Stimulated activated naive B cell treated with anti-CD40 and anti-IgM and Interleukin-4, amounts not matched to agents 10 μg/mL and 1 μg/mL and 100 μg/mL, for 72 hours (primary cell): ENCODE results near the gene ZNF175.

Experiments used
- ATAC-seq, 2 donors: fragments of 150-1000 bp; cut with Tn5 transposase; replicated peaks; 2 replicates each; pipeline ENCODE4 v1.10.0; 2021; ENCODE audit warnings: moderate library complexity in 1 of 2
- DNase-seq: peaks from one replicate; pipeline ENCODE4 v3.0.0; 2021
- H3K27ac Mint-ChIP-seq: one replicate; pipeline ENCODE4 v1.8.0; 2022; ENCODE audit warnings: mild to moderate bottlenecking, mixed read lengths
- H3K27me3 Mint-ChIP-seq, 2 donors: one replicate each; pipeline ENCODE4 v1.8.0; 2022; ENCODE audit warnings: mixed read lengths in 2 of 2
- H3K36me3 Mint-ChIP-seq, 2 donors: one replicate each; pipeline ENCODE4 v1.8.0; 2022; ENCODE audit warnings: mixed read lengths in 2 of 2, mild to moderate bottlenecking in 1 of 2
- H3K4me1 Mint-ChIP-seq, 2 donors: one replicate each; pipeline ENCODE4 v1.8.0; 2022; ENCODE audit warnings: mixed read lengths in 2 of 2, mild to moderate bottlenecking in 1 of 2
- H3K4me3 Mint-ChIP-seq, 2 donors: one replicate each; pipeline ENCODE4 v1.8.0; 2022; ENCODE audit warnings: mild to moderate bottlenecking in 2 of 2, mixed read lengths in 2 of 2, moderate library complexity in 1 of 2
- H3K9me3 Mint-ChIP-seq, 2 donors: one replicate each; pipeline ENCODE4 v1.8.0; 2022; ENCODE audit warnings: mixed read lengths in 2 of 2, mild to moderate bottlenecking in 1 of 2

Gene ZNF175

DNA sequence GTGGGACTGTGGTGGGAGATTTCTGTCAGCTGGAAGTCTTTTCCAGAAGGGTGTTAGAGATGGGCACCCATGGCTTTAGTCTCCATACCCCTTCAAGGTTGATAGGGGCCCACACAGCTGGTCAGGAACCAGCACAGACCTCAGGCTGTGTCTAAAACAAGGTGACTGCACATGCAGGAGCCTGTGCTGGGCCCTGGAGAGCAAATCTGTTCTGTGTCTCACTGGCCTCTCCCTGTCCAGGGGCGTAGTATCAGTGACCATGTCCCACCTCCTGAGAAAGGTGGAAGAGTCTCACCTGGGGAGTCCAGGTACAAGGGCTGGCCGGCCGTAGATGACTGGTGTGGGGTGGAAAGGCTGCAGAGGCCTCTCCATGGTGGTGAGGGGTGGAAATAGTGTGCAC lies 19.4 kb downstream of the ZNF175 start:
- Mint-ChIP-seq H3K36me3 (peaks cover 44 to 57% of the 10 kb centered on the region in 2 donors), H3K4me3 (no peak overlapping the region), H3K27me3 (no peaks in the 10 kb centered on the region), H3K9me3 (peaks cover 6 to 14% of the 10 kb centered on the region in 2 donors), H3K4me1 (peaks cover 21 to 42% of the 10 kb centered on the region in 2 donors), H3K27ac (no peak overlapping the region)
- DNase-seq: no peak
- ATAC-seq: no peak

GRCh38 chr19:51592521-51592920 lies 21.4 kb downstream of the ZNF175 start:
- Mint-ChIP-seq H3K4me3 (peak overlapping the region in 1 of 2 donors; percentile 5), H3K36me3 (peaks cover 24 to 36% of the 10 kb centered on the region in 2 donors), H3K27me3 (peaks cover 0 to 5% of the 10 kb centered on the region in 2 donors), H3K27ac (no peak overlapping the region), H3K4me1 (peaks cover 31 to 49% of the 10 kb centered on the region in 2 donors), H3K9me3 (peaks cover 4 to 7% of the 10 kb centered on the region in 2 donors)
- DNase-seq (no peak), ATAC-seq (no peak)

- peak overlapping the region; percentile 93 to 99 for H3K4me3 Mint-ChIP-seq
- peaks cover 0 to 2% of the 10 kb centered on the region in 2 donors for H3K9me3 Mint-ChIP-seq
- peaks cover 0 to 5% of the 10 kb centered on the region in 2 donors for H3K27me3 Mint-ChIP-seq
- ATAC-seq: no peak
- no peak for DNase-seq
- peaks cover 18 to 28% of the 10 kb centered on the region in 2 donors for H3K36me3 Mint-ChIP-seq
- peaks cover 31 to 53% of the 10 kb centered on the region in 2 donors for H3K4me1 Mint-ChIP-seq
- H3K27ac Mint-ChIP-seq: peak overlapping the region; percentile 92
These were observed 22.2 kb downstream of the ZNF175 start for GRCh38 chr19:51593138-51593890.

- peak; percentile 99 to 100 for ATAC-seq
- Mint-ChIP-seq H3K27ac (peak overlapping the region; percentile 92), H3K27me3 (peaks cover 0 to 5% of the 10 kb centered on the region in 2 donors), H3K4me3 (peak overlapping the region; percentile 93 to 99), H3K4me1 (peaks cover 31 to 57% of the 10 kb centered on the region in 2 donors), H3K36me3 (peaks cover 18 to 26% of the 10 kb centered on the region in 2 donors), H3K9me3 (peaks cover 0 to 2% of the 10 kb centered on the region in 2 donors)
- peak; percentile 97 for DNase-seq
These were observed 23.1 kb downstream of the ZNF175 start for GRCh38 chr19:51593969-51594773.

DNA sequence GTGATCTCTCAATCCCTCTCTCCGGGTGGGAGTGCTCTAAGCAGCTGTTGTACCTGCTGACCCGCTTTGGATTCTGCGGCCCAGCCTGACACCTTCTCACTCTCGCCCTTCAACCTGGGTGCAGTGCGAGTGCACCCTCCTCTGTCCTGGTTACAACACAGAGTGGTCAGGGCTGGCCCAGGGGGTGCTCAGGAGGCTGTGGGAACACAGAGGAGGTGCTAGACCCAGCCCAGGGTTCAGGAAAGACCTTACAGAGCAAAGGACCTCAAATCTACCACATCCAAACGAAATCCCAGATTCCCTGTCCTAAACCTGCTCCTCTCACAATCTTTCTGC lies 23.7 kb downstream of the ZNF175 start:
- Mint-ChIP-seq H3K27me3 (peaks cover 0 to 5% of the 10 kb centered on the region in 2 donors), H3K27ac (peak overlapping the region; percentile 92), H3K4me3 (peak overlapping the region; percentile 93 to 99), H3K4me1 (peaks cover 31 to 59% of the 10 kb centered on the region in 2 donors), H3K36me3 (peaks cover 13 to 20% of the 10 kb centered on the region in 2 donors), H3K9me3 (peaks cover 0 to 2% of the 10 kb centered on the region in 2 donors)
- no peak for DNase-seq
- peak; percentile 32 to 33 for ATAC-seq

- H3K9me3 Mint-ChIP-seq: peaks cover 0 to 2% of the 10 kb centered on the region in 2 donors
- DNase-seq (no peak), ATAC-seq (no peak)
- peaks cover 34 to 65% of the 10 kb centered on the region in 2 donors for H3K4me1 Mint-ChIP-seq
- peaks cover 6 to 16% of the 10 kb centered on the region in 2 donors for H3K36me3 Mint-ChIP-seq
- H3K27ac Mint-ChIP-seq: peak overlapping the region; percentile 92
- peaks cover 0 to 5% of the 10 kb centered on the region in 2 donors for H3K27me3 Mint-ChIP-seq
- peak overlapping the region; percentile 93 to 99 for H3K4me3 Mint-ChIP-seq
These were observed 24.4 kb downstream of the ZNF175 start for GRCh38 chr19:51595190-51596175.

DNA sequence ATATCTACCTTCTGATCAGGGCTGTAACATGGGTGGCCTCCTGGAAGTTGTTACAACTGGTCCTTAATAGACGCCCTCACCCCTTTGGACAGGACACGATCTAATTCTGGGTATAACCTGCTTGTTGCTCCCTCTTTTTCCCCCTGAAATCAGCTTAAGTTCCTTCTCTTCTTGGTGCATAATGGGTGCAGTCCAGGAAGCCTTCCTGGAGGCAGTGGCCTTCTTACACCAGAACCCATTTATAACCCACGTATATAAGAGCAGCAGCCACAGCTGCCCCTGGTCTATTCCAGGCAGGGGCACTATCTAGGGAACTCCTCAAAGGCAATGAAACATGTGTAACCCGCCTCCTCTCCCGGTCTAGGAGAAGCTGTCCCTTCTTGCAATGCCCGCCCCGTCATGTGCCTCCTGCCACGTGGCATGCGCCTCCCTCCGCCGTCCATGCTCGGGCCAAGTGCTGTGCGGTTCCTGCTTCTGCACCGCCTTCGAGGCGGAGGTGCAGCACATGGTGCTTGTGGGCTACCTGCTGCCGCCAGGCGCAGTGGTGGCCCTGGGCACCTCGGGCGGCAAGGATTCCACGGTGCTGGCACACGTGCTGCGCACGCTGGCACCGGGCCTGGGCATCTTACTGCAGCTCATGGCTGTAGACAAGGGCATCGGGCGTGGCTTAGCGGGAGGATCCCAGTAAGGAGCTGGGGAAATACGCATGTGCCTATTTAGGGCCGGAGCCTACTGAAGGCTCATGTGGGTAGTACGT lies 27.3 kb downstream of the ZNF175 start:
- peaks cover 0 to 4% of the 10 kb centered on the region in 2 donors for H3K9me3 Mint-ChIP-seq
- no peak overlapping the region for H3K4me3 Mint-ChIP-seq
- peaks cover 0 to 9% of the 10 kb centered on the region in 2 donors for H3K27me3 Mint-ChIP-seq
- ATAC-seq: no peak
- peaks cover 44 to 67% of the 10 kb centered on the region in 2 donors for H3K4me1 Mint-ChIP-seq
- no peak overlapping the region for H3K27ac Mint-ChIP-seq
- no peak for DNase-seq
- H3K36me3 Mint-ChIP-seq: peaks cover 13% of the 10 kb centered on the region in 2 donors

DNA sequence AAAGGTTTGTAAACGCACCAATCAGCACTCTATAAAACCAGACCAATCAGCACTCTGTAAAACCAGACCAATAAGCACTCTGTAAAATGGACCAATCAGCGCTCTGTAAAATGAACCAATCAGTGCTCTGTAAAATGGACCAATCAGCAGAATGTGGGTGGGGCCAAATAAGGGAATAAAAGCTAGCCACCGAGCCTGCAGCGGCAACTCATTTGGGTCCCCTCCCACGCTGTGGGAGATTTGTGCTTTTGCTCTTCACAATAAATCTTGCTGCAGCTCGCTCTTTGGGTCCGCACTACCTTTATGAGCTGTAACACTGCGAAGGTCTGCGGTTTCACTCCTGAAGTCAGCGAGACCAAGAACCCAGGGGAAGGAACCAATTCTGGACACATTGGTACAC lies 28.0 kb downstream of the ZNF175 start:
- Mint-ChIP-seq H3K27me3 (peaks cover 0 to 9% of the 10 kb centered on the region in 2 donors), H3K27ac (no peak overlapping the region), H3K4me3 (no peak overlapping the region), H3K4me1 (peaks cover 37 to 61% of the 10 kb centered on the region in 2 donors), H3K9me3 (peaks cover 0 to 4% of the 10 kb centered on the region in 2 donors), H3K36me3 (peaks cover 13 to 14% of the 10 kb centered on the region in 2 donors)
- ATAC-seq: no peak
- no peak for DNase-seq

- H3K27me3 Mint-ChIP-seq: peaks cover 0 to 9% of the 10 kb centered on the region in 2 donors
- H3K9me3 Mint-ChIP-seq: peaks cover 2 to 5% of the 10 kb centered on the region in 2 donors
- H3K4me3 Mint-ChIP-seq: peak overlapping the region; percentile 75 to 82
- no peak for DNase-seq
- peaks cover 20 to 22% of the 10 kb centered on the region in 2 donors for H3K36me3 Mint-ChIP-seq
- peak; percentile 71 to 81 for ATAC-seq
- peaks cover 34 to 55% of the 10 kb centered on the region in 2 donors for H3K4me1 Mint-ChIP-seq
- H3K27ac Mint-ChIP-seq: peak overlapping the region; percentile 87
These were observed 30.0 kb downstream of the ZNF175 start for GRCh38 chr19:51600940-51601580.

DNA sequence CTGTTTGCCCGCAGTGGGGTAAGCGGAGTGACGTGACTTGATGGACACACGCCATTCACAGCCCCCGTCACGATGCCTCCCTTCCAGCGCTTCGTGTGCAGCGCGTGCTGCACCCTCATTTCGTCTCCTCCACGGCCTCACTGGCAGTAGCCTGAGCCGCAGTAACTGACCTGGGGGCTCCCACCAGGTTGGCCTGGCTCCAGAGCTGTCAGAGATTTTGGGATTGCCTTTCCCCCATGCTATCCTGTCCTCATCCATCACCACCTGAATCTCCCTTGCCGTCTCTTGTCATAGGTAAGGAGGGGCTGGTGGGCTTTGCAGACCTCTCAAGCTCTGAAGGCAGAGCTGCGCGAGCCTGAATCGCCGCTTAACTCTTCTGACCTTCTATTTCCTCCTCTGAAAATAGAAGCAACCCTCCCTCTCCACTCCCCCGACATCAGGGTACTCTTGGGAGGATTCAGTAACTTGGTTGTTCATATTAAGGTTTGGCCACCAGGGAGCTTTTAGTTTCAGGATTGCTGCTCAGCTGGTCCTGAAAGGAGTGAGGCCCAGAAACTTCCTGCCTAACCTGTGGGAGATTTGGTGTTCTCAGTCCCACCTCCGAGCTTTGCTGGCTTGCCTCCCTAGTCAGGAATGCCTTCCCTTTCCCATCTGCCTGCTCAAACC lies 31.2 kb downstream of the ZNF175 start:
- Mint-ChIP-seq H3K27me3 (peaks cover 0 to 6% of the 10 kb centered on the region in 2 donors), H3K4me1 (peaks cover 43 to 66% of the 10 kb centered on the region in 2 donors), H3K9me3 (peaks cover 2 to 5% of the 10 kb centered on the region in 2 donors), H3K36me3 (peaks cover 20 to 22% of the 10 kb centered on the region in 2 donors), H3K4me3 (peak overlapping the region; percentile 86 to 87), H3K27ac (peak overlapping the region; percentile 93)
- DNase-seq: no peak
- peak; percentile 24 to 36 for ATAC-seq

- DNase-seq: peak; percentile 87
- peak; percentile 95 to 97 for ATAC-seq
- peak overlapping the region; percentile 32 for H3K27ac Mint-ChIP-seq
- H3K27me3 Mint-ChIP-seq: peaks cover 0 to 4% of the 10 kb centered on the region in 2 donors
- H3K4me3 Mint-ChIP-seq: peak overlapping the region; percentile 69 to 71
- H3K36me3 Mint-ChIP-seq: peaks cover 33 to 43% of the 10 kb centered on the region in 2 donors
- peaks cover 5% of the 10 kb centered on the region in 2 donors for H3K9me3 Mint-ChIP-seq
- peaks cover 67 to 82% of the 10 kb centered on the region in 2 donors for H3K4me1 Mint-ChIP-seq
These were observed 36.0 kb downstream of the ZNF175 start for GRCh38 chr19:51607077-51607476.

- Mint-ChIP-seq H3K9me3 (peaks cover 8 to 12% of the 10 kb centered on the region in 2 donors), H3K4me1 (peaks cover 66 to 82% of the 10 kb centered on the region in 2 donors), H3K36me3 (peaks cover 34 to 48% of the 10 kb centered on the region in 2 donors), H3K27ac (no peak overlapping the region), H3K27me3 (peaks cover 0 to 4% of the 10 kb centered on the region in 2 donors), H3K4me3 (peak overlapping the region; percentile 30 to 37)
- peak; percentile 50 for DNase-seq
- no peak for ATAC-seq
These were observed 37.0 kb downstream of the ZNF175 start for GRCh38 chr19:51607920-51608562.
